Kidney (tissue), 14 donors: Measurements from ENCODE around the gene SURF1. TPM values are rescaled to one million over a fixed set of nuclear protein-coding genes. Genes with fewer than 3 reads are reported as not detected.

ENCODE experiments used
- DNase-seq, 5 donors: peaks; one replicate each; pipeline ENCODE4 v3.0.0-alpha.2; 2013 to 2020
- FAIRE-seq: peaks from 2 replicates; lab custom pipeline; 2012; peaks lifted over from hg19 to GRCh38; lab: Jason Lieb, UNC
- H3K27ac ChIP-seq, 2 donors: one replicate each; pipeline ENCODE4 v1.7.0; 2013; ENCODE audit warnings: low read depth in 2 of 2, low read length in 2 of 2, inconsistent platforms in 1 of 2
- H3K27me3 ChIP-seq: one replicate; pipeline ENCODE4 v1.7.1; 2013; ENCODE audit warnings: low read length, inconsistent platforms; ENCODE audit not compliant: control insufficient read depth, insufficient read depth
- H3K36me3 ChIP-seq, 3 donors: one replicate each; pipeline versions ENCODE4 v1.7.0 to v1.7.1; 2013; ENCODE audit warnings: low read length in 3 of 3, control low read depth in 1 of 3, inconsistent platforms in 1 of 3; ENCODE audit not compliant: insufficient read depth in 3 of 3, control insufficient read depth in 2 of 3
- H3K4me1 ChIP-seq, 3 donors: one replicate each; pipeline versions ENCODE4 v1.7.0 to v1.7.1; 2013; ENCODE audit warnings: low read length in 3 of 3, inconsistent platforms in 1 of 3, low read depth in 1 of 3; ENCODE audit not compliant: control insufficient read depth in 2 of 3, insufficient read depth in 2 of 3
- H3K4me3 ChIP-seq, 3 donors: one replicate each; pipeline versions ENCODE4 v1.7.0 to v1.8.1; 2013; ENCODE audit warnings: low read length in 3 of 3, control low read depth in 1 of 3, inconsistent platforms in 1 of 3
- H3K9ac ChIP-seq, 3 donors: one replicate each; pipeline versions ENCODE4 v1.7.0 to v1.7.1; 2013; ENCODE audit warnings: low read length in 3 of 3, control low read depth in 1 of 3, inconsistent platforms in 1 of 3
- H3K9me3 ChIP-seq, 3 donors: one replicate each; pipeline versions ENCODE4 v1.7.0 to v1.7.1; 2013; ENCODE audit warnings: low read length in 3 of 3, control low read depth in 1 of 3, inconsistent platforms in 1 of 3; ENCODE audit not compliant: control insufficient read depth in 2 of 3, insufficient read depth in 1 of 3
- CTCF ChIP-seq: IDR thresholded peaks from 3 replicates; pipeline ENCODE4 v1.5.1; 2012; ENCODE audit warnings: mild to moderate bottlenecking, moderate library complexity, borderline replicate concordance; ENCODE audit not compliant: insufficient read depth; ENCODE audit errors: extremely low read depth
- intact Hi-C: fragments of 100-400 bp; cut with DNase I; formaldehyde crosslinking; loops from one replicate; pipeline ENCODE4 v1.11.1; 2022
- polyA plus RNA-seq: library from polyadenylated mRNA; stranded (reverse); fragments of 350-450 nt; fragmentation: Illumina TruSeq; extraction: RNeasy Lipid Tissue Mini Kit (QIAGEN cat#74804); gene quantifications from one replicate; pipeline ENCODE4 v1.2.3, GENCODE V29; 2014; ENCODE audit warnings: low read depth, low replicate concordance; ENCODE audit not compliant: insufficient read depth
- total RNA-seq: library from RNA; stranded (reverse); fragmentation: NEBNext Ultra II Directional; extraction: Animal tissue kit (Norgen Biotek cat#: 25700); gene quantifications from one replicate; pipeline ENCODE4 v1.2.1, GENCODE V29; 2021
- donor health status: control.
- donor health status: control.
- donor health status: control.
- donor health status: control.
- donor health status: control.
- donor health status: DM: yes; HTN: yes; CAD: no.
- donor health status: Normal renal cell carcinoma (clear cell type).

SURF1 gene
- total and polyA plus RNA-seq, 2 donors from 2014 or later, result 45.0 to 165 TPM

- no peak overlapping the region for H3K9ac ChIP-seq
- FAIRE-seq (no peak), DNase-seq (peak in 1 of 5 donors; percentile 64)
- no peak overlapping the region for H3K4me3 ChIP-seq
- H3K36me3 ChIP-seq, result peaks cover 0 to 26% (median 11%) of the 10 kb centered on the region in 3 donors
- H3K9me3 ChIP-seq, result no peaks in the 10 kb centered on the region
- no peaks in the 10 kb centered on the region for H3K27me3 ChIP-seq
- H3K4me1 ChIP-seq, result peaks cover 0 to 13% (median 5%) of the 10 kb centered on the region in 3 donors
- no peak for TF ChIP-seq CTCF
- intact Hi-C loops, result no loop called here
- no peak overlapping the region for H3K27ac ChIP-seq
Measured at GRCh38 chr9:133342069-133342406, 14.2 kb downstream of the SURF1 start.

- no peak for FAIRE-seq
- Histone ChIP-seq H3K9me3 (no peaks in the 10 kb centered on the region), H3K9ac (no peak overlapping the region), H3K27ac (no peak overlapping the region), H3K4me1 (peaks cover 0 to 9% (median 2%) of the 10 kb centered on the region in 3 donors), H3K4me3 (no peak overlapping the region), H3K27me3 (no peaks in the 10 kb centered on the region), H3K36me3 (peaks cover 0 to 26% (median 11%) of the 10 kb centered on the region in 3 donors)
- no peak for TF ChIP-seq CTCF
- DNase-seq, result peak in 1 of 5 donors; percentile 82
- intact Hi-C loops, result no loop called here
Measured at GRCh38 chr9:133341369-133342068, 14.8 kb downstream of the SURF1 start.

- H3K9me3 ChIP-seq, result no peaks in the 10 kb centered on the region
- FAIRE-seq (no peak), DNase-seq (peak in 1 of 5 donors; percentile 57)
- peaks cover 0 to 10% (median 0%) of the 10 kb centered on the region in 3 donors for H3K4me1 ChIP-seq
- intact Hi-C loops, result no loop called here
- H3K36me3 ChIP-seq, result peaks cover 0 to 26% (median 11%) of the 10 kb centered on the region in 3 donors
- H3K9ac ChIP-seq, result no peak overlapping the region
- no peak overlapping the region for H3K4me3 ChIP-seq
- no peak for TF ChIP-seq CTCF
- no peak overlapping the region for H3K27ac ChIP-seq
- H3K27me3 ChIP-seq, result no peaks in the 10 kb centered on the region
Measured at GRCh38 chr9:133340916-133341315, 15.4 kb downstream of the SURF1 start.
